Right lobe of liver (tissue), 4 donors: Measurements from ENCODE around the gene MTRF1L.

Source experiments
- CTCF ChIP-seq, 4 donors: fragments of 200-600 bp in 3 of 4; fragments of 450-650 bp in 1 of 4; IDR thresholded peaks; one replicate each; pipeline versions ENCODE4 v1.5.1 to v1.8.0; 2016 to 2022; ENCODE audit warnings: antibody characterized with exemption in 4 of 4, mild to moderate bottlenecking in 2 of 4
- POLR2A ChIP-seq: fragments of 450-650 bp; IDR thresholded peaks from one replicate; pipeline ENCODE4 v1.6.1; 2017; ENCODE audit warnings: antibody characterized with exemption, mild to moderate bottlenecking
- donor health status: DM: no; HTN: no; CAD: no.
- donor health status: DM: no; HTN: no; CAD: no.
- donor health status: DM: no; HTN: yes; CAD: no.

- TF ChIP-seq CTCF (IDR thresholded peaks at IDR 0.05) (no peak), POLR2A (no peak)
Measured at GRCh38 chr6:153031335-153031955, 28.9 kb upstream of the MTRF1L start.
